Panc1 (cell line): ENCODE results near the gene NGEF.

ENCODE experiments used
- POLR2AphosphoS5 ChIP-seq: IDR thresholded peaks from 2 replicates; pipeline ENCODE4 v1.6.1; 2012; ENCODE audit warnings: mild to moderate bottlenecking, low read depth, low read length, moderate library complexity
- TF ChIP-seq, protein P1 (sequence below): fragments of 450-650 bp; IDR thresholded peaks from 2 replicates; pipeline ENCODE4 v1.5.1; 2017; ENCODE audit warnings: mild to moderate bottlenecking

DNA sequence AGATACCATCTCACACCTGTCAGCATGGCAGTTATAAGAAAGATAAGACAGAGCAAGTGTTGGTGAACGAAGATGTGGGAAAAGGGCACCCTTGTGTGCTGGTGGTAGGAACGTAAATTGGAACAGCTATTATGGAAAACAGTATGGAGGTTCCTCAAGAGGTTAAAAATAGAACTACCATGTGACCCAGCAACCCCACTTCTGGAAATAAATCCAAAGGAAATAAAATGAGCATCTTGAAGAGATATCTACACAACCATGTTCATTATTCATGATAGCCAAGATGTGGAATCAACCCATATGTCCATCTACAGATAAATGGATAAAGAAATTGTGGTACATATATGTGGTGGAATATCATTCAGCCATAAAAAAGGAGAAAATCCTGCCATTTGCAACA, 26.9 kb downstream of the NGEF start:
- TF ChIP-seq POLR2AphosphoS5 = no peak
- TF ChIP-seq, protein P1, sequence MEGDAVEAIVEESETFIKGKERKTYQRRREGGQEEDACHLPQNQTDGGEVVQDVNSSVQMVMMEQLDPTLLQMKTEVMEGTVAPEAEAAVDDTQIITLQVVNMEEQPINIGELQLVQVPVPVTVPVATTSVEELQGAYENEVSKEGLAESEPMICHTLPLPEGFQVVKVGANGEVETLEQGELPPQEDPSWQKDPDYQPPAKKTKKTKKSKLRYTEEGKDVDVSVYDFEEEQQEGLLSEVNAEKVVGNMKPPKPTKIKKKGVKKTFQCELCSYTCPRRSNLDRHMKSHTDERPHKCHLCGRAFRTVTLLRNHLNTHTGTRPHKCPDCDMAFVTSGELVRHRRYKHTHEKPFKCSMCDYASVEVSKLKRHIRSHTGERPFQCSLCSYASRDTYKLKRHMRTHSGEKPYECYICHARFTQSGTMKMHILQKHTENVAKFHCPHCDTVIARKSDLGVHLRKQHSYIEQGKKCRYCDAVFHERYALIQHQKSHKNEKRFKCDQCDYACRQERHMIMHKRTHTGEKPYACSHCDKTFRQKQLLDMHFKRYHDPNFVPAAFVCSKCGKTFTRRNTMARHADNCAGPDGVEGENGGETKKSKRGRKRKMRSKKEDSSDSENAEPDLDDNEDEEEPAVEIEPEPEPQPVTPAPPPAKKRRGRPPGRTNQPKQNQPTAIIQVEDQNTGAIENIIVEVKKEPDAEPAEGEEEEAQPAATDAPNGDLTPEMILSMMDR = no peak
